ENCODE data around the gene FOXB2.
A peak's percentile ranks its signal among the peaks of the same experiment; 100 is the strongest.
"Not testable (repeated sequence)": the region's sequence is repeated elsewhere in the genome, so short reads cannot be mapped to it uniquely, and the experiment has no call there.

Gene FOXB2

GRCh38 chr9:77019236-77019925, at the start of gene FOXB2:
Gene FOXB2, plus strand, starts transcription at chr9:77019655. Its CDS starts 0 bp downstream, at chr9:77019655.
- peak in 1 of 2 experiments; percentile 2 for DNase-seq

GRCh38 chr9:76969716-76970115, 49.7 kb upstream of the FOXB2 start:
- no peak for DNase-seq

- DNase-seq, result not testable (repeated sequence)
Measured at GRCh38 chr9:76978831-76979230, 40.6 kb upstream of the FOXB2 start.

GRCh38 chr9:76980566-76980965, 38.9 kb upstream of the FOXB2 start:
- no peak for DNase-seq

GRCh38 chr9:76984486-76984885, 35.0 kb upstream of the FOXB2 start:
- DNase-seq, result no peak

- no peak for DNase-seq
Measured at GRCh38 chr9:76985581-76985980, 33.9 kb upstream of the FOXB2 start.

- peak; percentile 2 to 37 for DNase-seq
Measured at GRCh38 chr9:76987594-76988200, 31.8 kb upstream of the FOXB2 start.

GRCh38 chr9:76988941-76989340, 30.5 kb upstream of the FOXB2 start:
- no peak for DNase-seq

GRCh38 chr9:76989501-76989900, 30.0 kb upstream of the FOXB2 start:
- no peak for DNase-seq

- peak in 1 of 2 experiments; percentile 0 for DNase-seq
Measured at GRCh38 chr9:76996700-76997099, 22.8 kb upstream of the FOXB2 start.

- DNase-seq, result no peak
Measured at GRCh38 chr9:76999261-76999660, 20.2 kb upstream of the FOXB2 start.

- no peak for DNase-seq
Measured at GRCh38 chr9:77000330-77000729, 19.1 kb upstream of the FOXB2 start.

GRCh38 chr9:77003366-77003765, 16.1 kb upstream of the FOXB2 start:
- DNase-seq, result no peak

GRCh38 chr9:77005216-77005615, 14.2 kb upstream of the FOXB2 start:
- no peak for DNase-seq

GRCh38 chr9:77010527-77010926, 8.9 kb upstream of the FOXB2 start:
- DNase-seq, result no peak

GRCh38 chr9:77011973-77012821, 7.3 kb upstream of the FOXB2 start:
- DNase-seq, result peak in 1 of 2 experiments; percentile 47

- DNase-seq, result no peak
Measured at GRCh38 chr9:77013206-77013931, 6.1 kb upstream of the FOXB2 start.

- no peak for DNase-seq
Measured at GRCh38 chr9:77013932-77014596, 5.4 kb upstream of the FOXB2 start.

- DNase-seq, result peak in 1 of 2 experiments; percentile 17
Measured at GRCh38 chr9:77014597-77015263, 4.7 kb upstream of the FOXB2 start.

- DNase-seq, result peak in 1 of 2 experiments; percentile 5
Measured at GRCh38 chr9:77015327-77016048, 4.0 kb upstream of the FOXB2 start.

GRCh38 chr9:77016121-77016525, 3.3 kb upstream of the FOXB2 start:
- peak in 1 of 2 experiments; percentile 5 for DNase-seq
